Ovary (tissue), 9 donors: ENCODE data around the gene GALNT4. TPM values are rescaled to one million over a fixed set of nuclear protein-coding genes. Genes with fewer than 3 reads are reported as not detected.

Experiments used
- DNase-seq, 5 donors: peaks; one replicate each; pipeline ENCODE4 v3.0.0-alpha.2; 2019 to 2020
- H3K27ac ChIP-seq, 2 donors: fragments of 200-600 bp; one replicate each; pipeline versions ENCODE4 v1.5.1 to v1.8.0; 2019 to 2022
- H3K27me3 ChIP-seq: fragments of 200-600 bp; one replicate; pipeline ENCODE4 v1.8.0; 2022
- H3K36me3 ChIP-seq: fragments of 200-600 bp; sonication (generic); one replicate; pipeline ENCODE4 v1.5.1; 2019
- H3K4me1 ChIP-seq: one replicate; pipeline ENCODE4 v1.8.1; 2013; ENCODE audit warnings: mild to moderate bottlenecking, moderate library complexity; ENCODE audit not compliant: insufficient read depth
- H3K4me3 ChIP-seq: fragments of 200-600 bp; sonication (generic); one replicate; pipeline ENCODE4 v1.5.1; 2017
- H3K9me3 ChIP-seq, 2 donors: fragments of 200-600 bp in 1 of 2; sonication (generic) in 1 of 2; one replicate each; pipeline versions ENCODE4 v1.5.1 to v1.8.1; 2013 to 2019; ENCODE audit warnings: mild to moderate bottlenecking in 1 of 2, moderate library complexity in 1 of 2
- CTCF ChIP-seq, 3 donors: fragments of 450-650 bp in 2 of 3; fragments of 200-600 bp in 1 of 3; IDR thresholded peaks; one replicate each; pipeline versions ENCODE4 v1.5.1 to v1.8.0; 2016 to 2022; ENCODE audit warnings: antibody characterized with exemption in 3 of 3, mild to moderate bottlenecking in 1 of 3
- EP300 ChIP-seq: sonication (generic); formaldehyde crosslinking; IDR thresholded peaks from one replicate; pipeline ENCODE4 v1.6.1; 2017; ENCODE audit warnings: antibody characterized with exemption
- POLR2A ChIP-seq: fragments of 450-650 bp; IDR thresholded peaks from one replicate; pipeline ENCODE4 v1.6.1; 2017; ENCODE audit warnings: antibody characterized with exemption, mild to moderate bottlenecking, moderate library complexity
- WGBS, 3 donors: extraction: QIAGEN DNeasy Blood & Tissue Kit in 1 of 3; methylation state at CpG; one replicate each; pipeline versions ENCODE4 v1.1.5 to v1.1.7; 2013 to 2017; 5-methylcytosine and 5-hydroxymethylcytosine counted together
- intact Hi-C, 4 donors: fragments of 100-400 bp; cut with DNase I; formaldehyde crosslinking; loops; one replicate each; pipeline versions ENCODE4 v1.11.0 to v1.15.1; 2022 to 2023
- polyA plus RNA-seq, 2 donors: library from polyadenylated mRNA; stranded (reverse); fragments of 200-250 nt in 1 of 2; fragments of 350-450 nt in 1 of 2; fragmentation: Illumina TruSeq in 1 of 2; extraction: RNeasy Lipid Tissue Mini Kit (QIAGEN cat#74804) in 1 of 2; gene quantifications; one replicate each; pipeline ENCODE4 v1.2.3, GENCODE V29; 2013 to 2014
- total RNA-seq, 7 donors: library from RNA; depleted of rRNA in 2 of 7; stranded (reverse); fragments of >200 nt in 2 of 7; fragmentation: NEBNext Ultra II Directional in 3 of 7; extraction: Animal tissue kit (Norgen Biotek cat#: 25700) in 3 of 7; gene quantifications; one replicate each; pipeline versions ENCODE4 v1.1.0 to v1.2.4, GENCODE V29; 2016 to 2023
- donor health status: DM: no; HTN: no; CAD: no; lungs with moderate emphysema.
- donor health status: DM: no; HTN: no; CAD: no.
- donor health status: Bipolar disorder and iron deficiency.
- donor health status: DM: yes; HTN: yes; CAD: no.
- donor health status: DM: no; HTN: no; CAD: no.
- donor health status: DM: yes; HTN: yes; CAD: no.

Gene GALNT4
- total and polyA plus RNA-seq, 9 donors, result 2.0 to 12.5 (median 4.9) TPM

GRCh38 chr12:89507015-89507824 is 17.4 kb downstream of the GALNT4 start:
- intact Hi-C loops, result no loop called here
- 66 to 69% (median 69%) methylated on average over 9 of the region's 9 CpGs for WGBS, 3 donors
- no peak for TF ChIP-seq POLR2A
- TF ChIP-seq CTCF (IDR thresholded peaks at IDR 0.05), result no peak
- no peak for TF ChIP-seq EP300

GRCh38 chr12:89506050-89506449 is 18.5 kb downstream of the GALNT4 start:
- WGBS, 3 donors, result 0 to 88% (median 0%) methylated on average over 1 of the region's 1 CpG
- Histone ChIP-seq H3K4me3 (no peak overlapping the region), H3K4me1 (no peaks in the 10 kb centered on the region), H3K9me3 (no peaks in the 10 kb centered on the region), H3K36me3 (no peaks in the 10 kb centered on the region), H3K27ac (no peak overlapping the region), H3K27me3 (no peaks in the 10 kb centered on the region)
- DNase-seq, result no peak
- intact Hi-C loops, result no loop called here
- no peak for TF ChIP-seq POLR2A
- no peak for TF ChIP-seq EP300
- TF ChIP-seq CTCF (IDR thresholded peaks at IDR 0.05), result no peak

More at GRCh38 chr12:89507015-89507824, 17.4 kb downstream of the GALNT4 start:
- Histone ChIP-seq H3K36me3 (no peaks in the 10 kb centered on the region), H3K4me1 (no peaks in the 10 kb centered on the region), H3K27ac (no peak overlapping the region), H3K9me3 (no peaks in the 10 kb centered on the region), H3K4me3 (no peak overlapping the region), H3K27me3 (no peaks in the 10 kb centered on the region)
- DNase-seq, result no peak

- 86 to 93% (median 92%) methylated on average over 6 of the region's 6 CpGs for WGBS, 3 donors
- DNase-seq, result no peak
- intact Hi-C loops, result loop anchor here in 1 of 4 donors (2.0 kb wide), 1 partner anchor 18 kb away; no protein-coding TSS in a partner anchor
- TF ChIP-seq EP300 (no peak), POLR2A (no peak), CTCF (IDR thresholded peaks at IDR 0.05) (no peak)
- no peak overlapping the region for H3K4me3 ChIP-seq
- no peaks in the 10 kb centered on the region for H3K36me3 ChIP-seq
- no peaks in the 10 kb centered on the region for H3K9me3 ChIP-seq
- H3K27me3 ChIP-seq, result no peaks in the 10 kb centered on the region
- H3K27ac ChIP-seq, result no peak overlapping the region
- H3K4me1 ChIP-seq, result no peaks in the 10 kb centered on the region
Observed at GRCh38 chr12:89504560-89505346, 19.8 kb downstream of the GALNT4 start.

- Histone ChIP-seq H3K4me1 (no peaks in the 10 kb centered on the region), H3K27ac (no peak overlapping the region), H3K36me3 (no peaks in the 10 kb centered on the region), H3K4me3 (no peak overlapping the region), H3K9me3 (no peaks in the 10 kb centered on the region), H3K27me3 (no peaks in the 10 kb centered on the region)
- no peak for TF ChIP-seq EP300
- no peak for TF ChIP-seq CTCF (IDR thresholded peaks at IDR 0.05)
- TF ChIP-seq POLR2A, result no peak
- intact Hi-C loops, result no loop called here
- no peak for DNase-seq
Observed at GRCh38 chr12:89501793-89502192, 22.8 kb downstream of the GALNT4 start.
